Thyroid gland (tissue), 4 donors: ENCODE results near the gene CSK. TPM values are rescaled to one million over a fixed set of nuclear protein-coding genes. Genes with fewer than 3 reads are reported as not detected.

Experiments used
- DNase-seq, 2 donors: peaks; one replicate each; pipeline ENCODE4 v3.0.0-alpha.2; 2019
- H3K27ac ChIP-seq, 3 donors: fragments of 200-600 bp; sonication (generic); 1 replicate in 2 of 3; 2 replicates in 1 of 3; pipeline ENCODE4 v1.5.1; 2016 to 2019; ENCODE audit warnings: mild to moderate bottlenecking in 1 of 3, moderate library complexity in 1 of 3
- H3K27me3 ChIP-seq: fragments of 200-600 bp; sonication (generic); one replicate; pipeline ENCODE4 v1.5.1; 2019
- H3K36me3 ChIP-seq, 2 donors: fragments of 200-600 bp; sonication (generic); one replicate each; pipeline ENCODE4 v1.5.1; 2016 to 2019
- H3K4me1 ChIP-seq, 2 donors: fragments of 200-600 bp; sonication (generic); one replicate each; pipeline ENCODE4 v1.5.1; 2017 to 2019
- H3K4me3 ChIP-seq, 3 donors: fragments of 200-600 bp; sonication (generic); replicated peaks in 1 of 3; 1 replicate in 2 of 3; 2 replicates in 1 of 3; pipeline ENCODE4 v1.5.1; 2016; ENCODE audit warnings: mild to moderate bottlenecking in 1 of 3
- H3K9me3 ChIP-seq: fragments of 200-600 bp; sonication (generic); one replicate; pipeline ENCODE4 v1.5.1; 2017
- POLR2A ChIP-seq, 2 donors: fragments of 450-650 bp; IDR thresholded peaks; one replicate each; pipeline ENCODE4 v1.6.1; 2017; ENCODE audit warnings: antibody characterized with exemption in 2 of 2, mild to moderate bottlenecking in 2 of 2, moderate library complexity in 1 of 2
- WGBS, 2 donors: methylation state at CpG; one replicate each; pipeline ENCODE4 v1.1.5; 2017; 5-methylcytosine and 5-hydroxymethylcytosine counted together
- intact Hi-C: fragments of 100-400 bp; cut with DNase I; formaldehyde crosslinking; loops from one replicate; pipeline ENCODE4 v1.15.1; 2023
- total RNA-seq, 4 donors: library from RNA; depleted of rRNA; stranded (reverse); fragments of >200 nt; gene quantifications; one replicate each; pipeline ENCODE4 v1.2.3, GENCODE V29; 2016
- TF ChIP-seq, protein P1 (sequence below), 6 experiments: fragments of 200-600 bp in 3 of 6; fragments of 450-650 bp in 3 of 6; sonication (generic) in 3 of 6; IDR thresholded peaks; one replicate each; pipeline ENCODE4 v1.5.1; 2016 to 2019; ENCODE audit warnings: antibody characterized with exemption in 6 of 6, mild to moderate bottlenecking in 2 of 6, inconsistent platforms in 1 of 6, moderate library complexity in 1 of 6

Gene CSK
- total RNA-seq, 4 donors from 2014 or later, result 18.2 to 24.3 (median 20.3) TPM

GRCh38 chr15:74816624-74817369, 34.9 kb downstream of the CSK start:
- intact Hi-C loops, result no loop called here
- Histone ChIP-seq H3K27ac (no peak overlapping the region), H3K27me3 (no peaks in the 10 kb centered on the region), H3K4me3 (no peak overlapping the region), H3K4me1 (no peaks in the 10 kb centered on the region), H3K36me3 (no peaks in the 10 kb centered on the region), H3K9me3 (no peaks in the 10 kb centered on the region)
- TF ChIP-seq, protein P1, sequence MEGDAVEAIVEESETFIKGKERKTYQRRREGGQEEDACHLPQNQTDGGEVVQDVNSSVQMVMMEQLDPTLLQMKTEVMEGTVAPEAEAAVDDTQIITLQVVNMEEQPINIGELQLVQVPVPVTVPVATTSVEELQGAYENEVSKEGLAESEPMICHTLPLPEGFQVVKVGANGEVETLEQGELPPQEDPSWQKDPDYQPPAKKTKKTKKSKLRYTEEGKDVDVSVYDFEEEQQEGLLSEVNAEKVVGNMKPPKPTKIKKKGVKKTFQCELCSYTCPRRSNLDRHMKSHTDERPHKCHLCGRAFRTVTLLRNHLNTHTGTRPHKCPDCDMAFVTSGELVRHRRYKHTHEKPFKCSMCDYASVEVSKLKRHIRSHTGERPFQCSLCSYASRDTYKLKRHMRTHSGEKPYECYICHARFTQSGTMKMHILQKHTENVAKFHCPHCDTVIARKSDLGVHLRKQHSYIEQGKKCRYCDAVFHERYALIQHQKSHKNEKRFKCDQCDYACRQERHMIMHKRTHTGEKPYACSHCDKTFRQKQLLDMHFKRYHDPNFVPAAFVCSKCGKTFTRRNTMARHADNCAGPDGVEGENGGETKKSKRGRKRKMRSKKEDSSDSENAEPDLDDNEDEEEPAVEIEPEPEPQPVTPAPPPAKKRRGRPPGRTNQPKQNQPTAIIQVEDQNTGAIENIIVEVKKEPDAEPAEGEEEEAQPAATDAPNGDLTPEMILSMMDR (IDR thresholded peaks at IDR 0.05), result no peak
- DNase-seq, result no peak
- WGBS, 2 donors, result 62 to 64% methylated on average over 19 of the region's 19 CpGs

DNA sequence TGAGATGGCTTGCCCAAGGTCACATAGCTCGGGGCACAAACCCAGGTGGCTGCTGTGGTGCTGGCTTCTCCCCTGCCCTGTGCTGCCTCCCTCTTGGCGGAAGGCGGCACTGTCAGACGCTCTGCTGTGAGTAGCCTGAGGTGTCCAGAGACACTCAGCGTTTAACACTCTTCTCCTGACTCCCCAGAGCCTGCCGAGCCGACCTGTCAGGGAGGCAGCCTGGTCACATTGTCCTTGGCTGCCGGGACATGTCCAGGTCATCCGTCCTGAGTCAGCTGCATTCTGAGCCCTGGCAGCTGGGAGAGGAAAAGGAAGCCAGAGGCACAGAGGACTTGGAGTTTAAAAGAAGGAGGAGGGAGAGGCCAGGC, 35.5 kb downstream of the CSK start:
- TF ChIP-seq, protein P1 (IDR thresholded peaks at IDR 0.05), result no peak
- no peak for TF ChIP-seq POLR2A (IDR thresholded peaks at IDR 0.05)
- 33% methylated on average over 3 to 9 of the region's 9 CpGs for WGBS, 2 donors
- Histone ChIP-seq H3K4me3 (no peak overlapping the region), H3K36me3 (no peaks in the 10 kb centered on the region), H3K9me3 (no peaks in the 10 kb centered on the region), H3K27me3 (no peaks in the 10 kb centered on the region), H3K4me1 (no peaks in the 10 kb centered on the region), H3K27ac (no peak overlapping the region)
- DNase-seq, result no peak
- intact Hi-C loops, result no loop called here

DNA sequence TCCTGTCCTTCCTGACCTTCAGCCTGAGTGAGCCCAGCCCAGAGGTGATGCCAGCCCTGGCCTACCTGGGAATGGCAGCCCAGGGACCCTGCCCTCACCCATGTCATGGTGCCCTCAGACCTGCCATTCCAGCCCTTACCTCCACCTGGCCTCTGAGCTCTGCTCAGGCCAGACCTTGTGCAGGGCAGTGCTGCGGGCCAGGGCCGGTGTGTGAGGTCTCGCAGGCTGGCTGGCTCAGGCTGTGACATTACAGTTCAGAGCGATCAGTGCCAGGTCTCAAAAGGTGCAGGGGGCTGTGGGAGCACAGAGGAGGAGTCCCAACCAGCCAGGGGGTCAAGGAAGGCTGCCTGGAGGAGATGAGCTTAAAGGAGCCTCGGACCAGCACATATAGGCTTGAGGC, 38.2 kb downstream of the CSK start:
- Histone ChIP-seq H3K27ac (no peak overlapping the region), H3K4me3 (no peak overlapping the region), H3K27me3 (no peaks in the 10 kb centered on the region), H3K4me1 (no peaks in the 10 kb centered on the region), H3K9me3 (no peaks in the 10 kb centered on the region), H3K36me3 (no peaks in the 10 kb centered on the region)
- 67 to 86% methylated on average over 1 to 5 of the region's 5 CpGs for WGBS, 2 donors
- intact Hi-C loops, result no loop called here
- DNase-seq, result no peak
- no peak for TF ChIP-seq POLR2A (IDR thresholded peaks at IDR 0.05)
- TF ChIP-seq, protein P1 (IDR thresholded peaks at IDR 0.05), result no peak

- Histone ChIP-seq H3K27me3 (no peaks in the 10 kb centered on the region), H3K4me1 (peaks cover 0 to 5% of the 10 kb centered on the region in 2 donors), H3K36me3 (no peaks in the 10 kb centered on the region), H3K27ac (no peak overlapping the region), H3K4me3 (no peak overlapping the region), H3K9me3 (no peaks in the 10 kb centered on the region)
- DNase-seq, result no peak
- no peak for TF ChIP-seq POLR2A (IDR thresholded peaks at IDR 0.05)
- TF ChIP-seq, protein P1 (IDR thresholded peaks at IDR 0.05), result no peak
- 57 to 67% methylated on average over 9 of the region's 11 CpGs for WGBS, 2 donors
- intact Hi-C loops, result no loop called here
Observed at GRCh38 chr15:74821091-74821789, 39.4 kb downstream of the CSK start.

DNA sequence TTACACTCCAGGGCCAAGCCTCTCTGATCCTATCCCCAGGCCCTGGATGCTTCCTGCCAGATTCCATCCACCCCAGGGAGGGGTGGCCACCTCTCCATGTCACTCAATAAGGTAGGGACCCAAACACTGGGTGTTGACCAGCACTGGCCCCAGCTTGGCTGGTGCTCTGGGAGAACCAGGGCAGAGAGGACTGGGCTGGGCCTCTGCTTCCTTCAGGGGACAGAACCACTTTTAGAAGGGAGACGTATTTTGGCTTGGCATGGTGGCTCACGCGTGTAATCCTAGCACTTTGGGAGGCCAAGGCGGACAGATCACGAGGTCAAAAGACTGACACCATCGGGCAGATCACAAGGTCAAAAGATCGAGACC, 39.9 kb downstream of the CSK start:
- intact Hi-C loops, result no loop called here
- no peak for TF ChIP-seq POLR2A (IDR thresholded peaks at IDR 0.05)
- TF ChIP-seq, protein P1 (IDR thresholded peaks at IDR 0.05), result no peak
- Histone ChIP-seq H3K27me3 (no peaks in the 10 kb centered on the region), H3K36me3 (no peaks in the 10 kb centered on the region), H3K27ac (no peak overlapping the region), H3K9me3 (no peaks in the 10 kb centered on the region), H3K4me1 (peaks cover 0 to 10% of the 10 kb centered on the region in 2 donors), H3K4me3 (no peak overlapping the region)
- no peak for DNase-seq
- WGBS, 2 donors, result 88 to 90% methylated on average over 6 to 7 of the region's 7 CpGs
